Jurkat, Clone E6-1 (cell line): ENCODE data around the gene PRELP.

Source experiments
- DNase-seq: peaks from one replicate; pipeline ENCODE4 v3.0.0-alpha.2; 2011; ENCODE audit warnings: low read depth, low spot score
- H3K4me3 ChIP-seq: 2 replicates; pipeline ENCODE4 v1.5.1; 2011; ENCODE audit warnings: mild to moderate bottlenecking, low read length, control low read depth, moderate library complexity

Gene PRELP

DNA sequence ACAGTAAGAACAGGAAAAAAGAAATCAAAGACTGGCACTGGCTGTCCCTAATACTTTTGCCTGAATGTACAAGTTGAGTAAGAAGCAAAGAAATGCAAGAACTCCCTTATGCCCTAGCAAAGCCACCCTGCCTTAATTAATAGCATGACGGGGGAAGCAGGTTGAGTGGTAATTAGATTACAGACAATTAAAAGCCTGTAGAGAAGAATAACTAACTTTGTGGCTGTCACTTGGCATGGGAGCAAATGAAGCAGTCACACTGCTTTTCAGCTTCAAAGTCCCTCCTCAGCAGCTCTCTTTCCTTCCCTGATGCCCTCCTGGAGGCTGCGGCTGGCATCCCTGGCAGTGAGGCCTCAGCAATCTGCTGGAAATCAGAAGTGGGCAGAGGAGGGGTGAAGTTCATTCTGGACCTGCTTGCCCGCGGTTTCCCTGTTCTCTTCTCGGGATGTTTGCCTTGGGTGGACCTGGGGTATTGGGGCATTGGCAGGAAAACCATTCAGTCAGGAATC, 21.7 kb downstream of the PRELP start:
- no peak overlapping the region for H3K4me3 ChIP-seq
- DNase-seq = no peak

DNA sequence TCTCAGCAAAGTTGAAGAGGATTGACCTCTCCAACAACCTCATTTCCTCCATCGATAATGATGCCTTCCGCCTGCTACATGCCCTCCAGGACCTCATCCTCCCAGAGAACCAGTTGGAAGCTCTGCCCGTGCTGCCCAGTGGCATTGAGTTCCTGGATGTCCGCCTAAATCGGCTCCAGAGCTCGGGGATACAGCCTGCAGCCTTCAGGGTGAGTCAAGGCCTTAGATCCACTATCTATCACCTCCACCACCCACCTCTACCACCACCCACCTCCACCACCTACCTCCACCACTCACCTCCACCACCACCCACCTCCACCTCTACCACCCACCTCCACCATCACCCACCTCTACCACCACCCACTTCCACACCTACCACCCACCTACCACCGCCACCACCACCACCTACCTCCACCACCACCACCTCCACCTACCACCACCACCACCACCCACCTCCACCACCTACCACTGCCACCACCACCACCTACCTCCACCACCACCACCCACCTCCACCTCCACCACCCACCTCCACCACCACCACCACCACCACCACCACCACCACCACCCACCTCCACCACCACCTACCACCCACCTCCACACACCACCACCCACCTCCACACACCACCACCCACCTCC, 24.2 kb downstream of the PRELP start:
- H3K4me3 ChIP-seq = no peak overlapping the region
- no peak for DNase-seq

DNA sequence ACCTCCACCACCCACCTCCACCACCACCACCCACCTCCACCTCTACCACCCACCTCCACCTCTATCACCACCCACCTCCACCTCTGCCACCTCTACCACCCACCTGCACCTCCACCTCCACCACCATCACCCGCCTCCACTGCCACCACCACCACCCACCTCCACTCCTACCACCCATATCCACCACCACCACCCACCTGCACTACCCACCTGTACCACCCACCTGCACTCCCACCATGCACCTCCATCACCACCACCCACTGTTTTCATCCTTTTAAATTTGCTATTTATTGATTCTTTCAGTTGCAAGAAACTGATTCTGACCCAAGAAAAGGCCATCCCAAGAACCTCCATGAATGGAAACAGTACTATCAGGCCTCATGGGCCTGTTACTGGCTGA, 24.7 kb downstream of the PRELP start:
- H3K4me3 ChIP-seq = no peak overlapping the region
- no peak for DNase-seq

DNA sequence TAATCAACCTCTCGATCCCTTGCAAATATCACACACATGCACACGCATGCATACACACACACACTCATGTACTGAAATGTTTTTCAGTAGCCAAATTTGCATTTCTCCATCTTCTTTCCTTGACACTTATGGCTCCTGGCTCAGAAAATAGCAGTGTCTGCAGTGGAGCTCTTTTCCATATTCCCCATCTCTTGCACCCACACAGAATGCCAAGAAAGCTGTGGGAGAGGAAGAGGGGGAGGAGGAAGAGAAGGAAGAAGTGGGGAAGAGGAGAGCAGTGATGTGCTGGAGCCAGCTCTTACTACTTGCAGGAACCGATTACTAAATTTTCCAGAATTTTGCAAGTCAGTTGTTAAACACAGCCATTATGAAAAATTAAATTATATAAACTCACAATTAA, 28.2 kb downstream of the PRELP start:
- H3K4me3 ChIP-seq = no peak overlapping the region
- DNase-seq = no peak

DNA sequence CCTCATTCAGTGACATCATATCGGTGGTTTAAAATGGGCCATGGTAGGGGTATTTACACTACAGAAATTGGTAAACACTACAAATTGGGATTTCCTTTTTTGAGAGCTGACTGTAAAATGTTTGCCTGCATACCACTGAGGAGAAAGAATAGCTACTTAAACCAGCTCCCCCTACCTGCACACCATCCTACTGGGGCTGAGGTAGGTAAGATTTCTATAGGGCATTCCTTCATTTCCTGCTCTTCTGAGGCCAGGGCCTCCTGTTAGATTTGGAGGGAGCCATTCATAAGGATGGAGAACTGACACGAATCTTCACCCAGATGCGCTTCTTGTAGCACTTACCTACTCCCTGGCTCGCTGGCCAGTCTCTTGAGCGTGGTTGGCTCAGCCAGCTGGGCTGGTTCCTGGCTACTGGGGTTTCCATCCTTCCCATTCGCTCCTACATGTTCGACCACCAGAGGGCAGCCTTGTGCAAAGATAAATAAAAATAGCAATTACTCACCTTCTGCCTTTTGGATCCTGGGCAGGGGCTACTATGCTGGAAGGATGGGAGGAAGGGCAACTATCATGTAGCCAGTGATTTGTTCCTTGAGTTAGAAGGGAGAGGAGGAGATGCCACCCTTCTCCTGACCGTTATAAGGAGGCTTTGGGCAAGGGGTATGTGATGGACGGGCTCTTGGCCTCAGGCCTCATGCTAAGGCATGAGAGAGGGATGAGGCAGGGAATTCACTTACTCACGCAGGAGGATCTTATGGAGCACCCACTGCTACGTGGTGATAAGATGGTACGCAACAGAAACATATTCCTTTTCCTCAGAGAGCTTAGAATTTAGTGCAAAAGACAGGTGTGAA, 29.0 kb downstream of the PRELP start:
- DNase-seq = peak; percentile 62
- H3K4me3 ChIP-seq = no peak overlapping the region

DNA sequence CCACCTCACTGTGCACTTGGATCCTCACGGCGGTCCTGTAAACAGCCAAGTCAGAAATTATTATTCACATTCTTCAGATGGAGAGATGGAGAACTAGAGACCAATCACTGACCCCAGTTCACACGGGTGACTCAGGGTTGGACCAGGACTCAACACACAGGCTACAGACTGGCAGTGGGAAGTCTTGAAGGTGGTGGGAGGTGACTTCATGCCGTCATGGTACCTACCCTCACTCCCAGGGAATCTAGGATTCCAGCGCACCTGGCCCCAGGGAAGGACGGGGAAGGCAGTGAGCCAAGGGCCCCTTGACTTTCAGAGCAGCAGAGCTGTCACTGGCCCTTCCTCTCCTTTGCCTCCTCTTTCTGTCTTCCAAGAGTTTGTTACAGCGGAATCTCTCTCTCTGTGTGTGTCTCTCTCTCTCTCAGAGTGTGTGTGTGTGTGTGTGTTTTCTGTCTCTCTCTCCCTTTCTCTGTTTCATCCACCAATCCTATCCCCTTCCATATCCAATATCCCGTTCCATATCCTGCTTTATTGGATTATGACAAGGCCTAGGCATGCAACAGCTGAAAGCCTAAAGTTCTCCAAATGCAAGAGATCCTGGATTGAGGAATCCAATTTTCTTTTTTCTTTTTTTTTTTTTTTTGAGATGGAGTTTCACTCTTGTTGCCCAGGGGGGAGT, 30.1 kb downstream of the PRELP start:
- no peak overlapping the region for H3K4me3 ChIP-seq
- no peak for DNase-seq

DNA sequence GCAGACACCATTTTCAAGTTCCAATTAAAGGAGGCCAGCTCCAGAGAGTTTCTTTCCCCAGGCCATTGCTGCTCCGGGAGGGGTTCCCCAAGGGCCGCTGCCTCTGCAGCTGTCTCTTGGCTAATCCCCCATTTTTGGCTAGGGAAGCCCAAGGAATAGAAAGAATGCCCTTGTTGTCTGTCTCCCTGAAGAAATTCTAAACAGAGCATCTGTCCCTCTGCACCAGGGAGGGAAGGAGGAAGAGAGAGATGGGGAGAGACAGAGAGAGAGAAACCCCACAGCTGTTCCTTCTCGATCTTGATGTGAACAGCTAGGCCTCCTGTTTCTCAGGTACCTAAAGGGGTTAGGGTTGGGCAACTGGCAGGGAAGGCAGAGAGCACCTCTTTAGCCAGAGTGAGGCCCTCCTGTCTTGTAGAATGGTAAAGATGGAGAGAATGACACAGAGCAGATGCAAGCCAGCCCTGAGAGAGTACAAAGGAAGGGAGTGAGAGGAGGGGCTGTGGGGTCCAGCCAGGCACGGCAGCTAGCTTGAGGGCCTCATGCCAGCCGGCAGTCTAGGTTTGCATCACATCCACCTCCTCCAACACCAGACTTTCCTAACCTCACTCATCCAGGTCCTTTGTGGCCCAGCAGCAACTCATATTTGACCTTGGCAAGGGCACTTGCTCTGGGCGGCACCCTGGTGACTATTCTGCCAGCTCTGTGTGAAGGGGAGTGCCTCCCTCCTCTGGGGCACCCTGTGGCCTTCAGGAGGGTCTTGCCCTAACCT, 31.4 kb downstream of the PRELP start:
- H3K4me3 ChIP-seq = no peak overlapping the region
- no peak for DNase-seq

DNA sequence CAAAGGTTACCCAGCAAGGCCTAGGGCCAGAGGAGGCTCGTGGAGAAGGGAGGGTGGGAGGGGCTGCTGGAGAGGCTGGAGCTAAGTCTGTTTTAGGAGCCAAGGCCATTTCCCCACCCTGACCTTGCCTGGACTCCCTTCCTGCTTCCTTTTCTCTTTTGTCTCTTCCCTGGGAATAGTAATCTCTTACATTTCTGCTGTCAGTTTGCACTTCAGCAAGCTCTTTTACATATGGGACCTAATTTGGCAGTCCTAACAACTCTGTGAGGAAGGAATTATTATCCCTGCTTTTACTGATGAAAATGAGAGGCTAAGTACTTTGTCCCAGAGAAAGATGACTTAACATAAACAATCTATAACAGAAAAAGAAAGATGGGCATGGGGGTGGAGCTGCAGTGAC, 32.2 kb downstream of the PRELP start:
- no peak overlapping the region for H3K4me3 ChIP-seq
- no peak for DNase-seq

DNA sequence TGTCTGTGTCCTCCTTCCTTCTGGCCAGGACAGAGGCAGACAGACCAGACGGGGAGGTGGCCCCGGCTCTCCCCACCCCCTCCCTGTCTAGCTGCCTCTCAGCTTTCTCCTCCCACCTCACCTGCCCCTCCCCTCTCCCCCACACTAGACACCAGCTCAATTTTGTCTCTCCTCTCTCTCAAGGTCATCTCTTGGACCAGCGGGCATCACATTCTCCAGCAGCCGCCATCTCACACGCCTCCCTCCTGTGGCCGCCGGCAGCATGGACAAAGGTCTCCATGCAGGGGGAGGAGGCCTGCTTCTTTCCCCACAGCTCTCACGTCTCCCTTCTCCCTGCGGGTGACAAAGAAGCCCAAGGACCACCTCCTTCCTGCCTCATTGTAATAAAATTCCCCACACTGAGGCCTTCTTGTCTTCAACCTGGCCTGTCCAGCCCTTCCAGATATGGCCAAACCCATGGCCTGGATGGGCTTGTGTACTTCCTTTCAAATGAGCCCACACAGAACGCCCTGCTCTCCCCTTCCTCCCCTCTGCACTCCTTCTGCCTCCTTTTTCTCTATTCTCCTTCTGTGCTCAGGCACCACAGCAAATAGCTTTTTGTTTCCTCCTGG, 33.0 kb downstream of the PRELP start:
- no peak for DNase-seq

DNA sequence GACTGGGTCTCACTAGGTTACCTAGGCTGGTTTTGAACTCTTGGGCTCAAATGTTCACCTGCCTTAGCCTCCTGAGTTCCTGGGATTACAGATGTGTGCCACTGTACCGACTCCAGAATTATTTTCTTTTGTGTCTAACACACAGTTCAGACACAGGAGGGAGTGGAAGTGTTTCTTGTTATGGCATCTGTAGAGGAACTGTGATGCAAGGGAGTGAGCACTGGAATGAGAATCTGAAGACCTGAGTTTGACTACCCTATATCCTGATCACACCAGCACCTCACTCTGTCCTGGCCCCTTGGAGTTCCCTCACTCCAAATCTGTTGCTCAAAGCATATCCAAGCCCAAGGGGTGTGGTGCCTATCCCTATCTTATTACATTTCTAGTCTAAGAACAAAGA, 33.5 kb downstream of the PRELP start:
- DNase-seq = no peak
- no peak overlapping the region for H3K4me3 ChIP-seq

More for the DNA sequence above, 33.0 kb downstream of the PRELP start:
- H3K4me3 ChIP-seq = no peak overlapping the region

DNA sequence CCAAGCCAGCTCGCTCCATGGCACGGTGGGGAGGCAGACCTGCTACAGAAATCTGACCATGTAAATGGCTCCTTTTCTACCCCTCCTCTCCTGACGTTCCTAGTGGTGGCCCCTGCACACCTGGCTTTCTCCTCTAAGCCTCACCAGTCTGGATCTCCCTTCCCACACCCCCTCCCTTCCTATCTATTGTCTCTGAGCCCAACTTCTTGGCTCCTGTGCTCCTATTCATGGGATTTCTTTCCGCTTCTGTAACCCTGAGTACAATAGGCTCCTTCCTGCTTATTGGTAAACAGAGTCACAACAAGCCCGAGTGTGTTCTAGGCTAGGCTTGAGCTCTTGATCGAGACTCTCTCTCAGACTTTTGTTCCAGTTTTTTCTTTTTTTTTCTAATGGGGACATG, 35.9 kb downstream of the PRELP start:
- no peak overlapping the region for H3K4me3 ChIP-seq
- DNase-seq = no peak

DNA sequence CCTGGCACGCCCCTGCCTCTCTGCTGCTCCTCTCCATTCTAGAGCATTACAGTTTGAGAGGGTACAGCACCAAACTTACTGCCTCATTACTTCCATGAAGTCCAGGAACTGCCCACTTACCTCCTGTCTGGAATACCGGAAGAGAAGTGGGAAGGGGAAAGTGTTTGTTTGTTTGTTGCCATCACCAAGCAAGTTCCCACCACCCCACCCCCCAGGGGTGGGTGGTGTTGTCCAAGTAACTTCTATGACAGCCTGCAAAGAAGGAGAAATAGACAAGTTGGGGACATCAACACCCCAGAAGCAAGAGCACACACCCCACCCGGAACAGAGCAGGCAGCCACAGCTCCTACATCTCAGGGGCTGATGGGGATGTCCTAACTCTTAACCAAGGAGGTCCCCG, 36.3 kb downstream of the PRELP start:
- DNase-seq = no peak
- no peak overlapping the region for H3K4me3 ChIP-seq

DNA sequence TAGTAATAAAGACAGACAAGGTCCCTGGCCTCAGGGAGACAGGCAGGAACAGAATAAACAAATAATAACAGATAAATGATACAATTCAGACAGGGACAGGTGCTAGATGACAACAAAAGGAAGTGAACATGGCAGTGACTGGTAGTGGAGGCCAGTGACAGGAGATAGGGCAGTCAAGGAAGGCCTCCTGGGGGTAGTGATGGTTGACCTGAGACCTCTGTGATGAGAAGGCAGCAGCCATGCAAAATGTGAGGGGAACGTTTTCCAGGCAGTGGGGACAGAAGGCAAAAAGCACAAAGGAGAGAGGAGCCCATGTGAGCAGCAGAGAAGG, 36.9 kb downstream of the PRELP start:
- no peak for DNase-seq
- H3K4me3 ChIP-seq = no peak overlapping the region

DNA sequence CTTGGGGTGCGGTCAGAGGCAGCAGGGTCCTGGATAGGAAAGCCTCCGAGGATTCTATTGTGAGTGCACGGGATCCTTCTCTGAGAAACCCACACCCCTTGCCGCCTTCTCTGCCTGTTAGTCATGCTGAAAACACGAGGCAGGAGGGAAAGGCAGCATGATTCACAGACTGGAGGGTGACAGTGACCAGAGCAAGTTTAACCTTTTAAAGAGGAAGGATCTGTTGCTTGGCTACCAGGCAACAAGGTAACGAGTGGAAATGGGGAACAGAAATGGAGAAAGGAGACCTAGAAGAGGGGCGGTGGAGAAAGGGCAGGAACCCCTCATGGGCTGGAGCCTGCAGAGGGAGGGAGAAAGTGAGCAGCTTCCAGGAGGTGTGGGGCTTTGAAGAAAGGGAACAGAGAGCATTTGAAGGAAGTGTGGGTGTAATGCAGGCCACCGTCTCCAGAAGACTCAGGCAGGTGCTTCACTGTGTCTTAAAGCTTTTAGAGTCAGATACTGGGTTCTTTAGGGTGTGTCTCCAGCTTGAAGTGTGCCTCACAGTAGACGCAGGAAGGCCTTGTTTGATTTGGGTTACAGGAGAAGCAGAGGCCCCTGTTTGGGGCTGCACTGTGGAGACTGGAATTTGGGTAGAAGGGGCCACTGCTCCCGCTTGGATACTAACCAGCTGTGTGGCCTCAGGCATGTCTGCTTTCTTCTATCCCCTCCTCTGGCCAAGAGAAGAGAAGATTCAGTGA, 37.4 kb downstream of the PRELP start:
- DNase-seq = peak; percentile 26

DNA sequence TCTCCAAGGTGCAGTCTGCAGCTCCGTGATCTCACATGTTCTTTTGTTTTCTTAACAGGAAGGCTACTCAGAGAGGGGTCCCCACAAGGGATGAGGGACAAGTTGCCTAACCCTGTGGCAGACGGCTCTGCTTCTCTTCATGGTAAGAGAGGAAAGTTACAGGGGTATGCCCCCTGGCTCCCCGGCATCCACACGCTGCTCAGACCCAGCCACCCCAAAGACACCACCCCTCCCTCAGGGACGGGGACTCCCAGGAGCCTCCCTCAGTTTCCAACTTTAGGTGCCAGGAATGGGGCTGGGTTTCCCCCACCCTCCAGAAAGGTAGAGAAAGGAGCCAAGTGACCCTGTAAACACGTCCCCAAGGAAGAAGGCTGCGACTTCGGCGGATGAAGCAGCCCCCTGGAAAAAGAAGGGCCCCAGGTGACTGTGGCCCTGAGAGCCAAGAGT, 38.0 kb downstream of the PRELP start:
- H3K4me3 ChIP-seq = no peak overlapping the region
- no peak for DNase-seq

More for the DNA sequence above, 37.4 kb downstream of the PRELP start:
- H3K4me3 ChIP-seq = no peak overlapping the region

DNA sequence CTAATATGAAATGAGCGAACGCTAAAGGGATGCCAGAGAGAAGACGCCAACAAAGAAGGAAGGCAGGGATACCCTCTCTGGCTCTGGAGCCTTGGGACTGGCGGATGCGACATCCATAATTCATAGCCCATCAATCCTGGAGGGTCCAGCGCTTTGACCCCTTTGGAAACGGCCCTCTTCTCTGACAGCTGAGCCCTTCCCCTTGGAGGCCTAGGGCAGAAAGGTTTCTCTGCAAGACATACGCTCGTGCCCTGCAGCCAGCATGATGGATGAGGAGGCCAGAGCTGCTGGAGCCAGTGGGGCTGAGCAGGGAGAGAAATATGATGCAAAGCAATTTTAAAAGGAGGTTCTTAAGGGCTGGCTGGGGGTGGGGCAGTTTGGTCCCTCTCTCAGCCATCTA, 40.6 kb downstream of the PRELP start:
- DNase-seq = no peak
- no peak overlapping the region for H3K4me3 ChIP-seq

DNA sequence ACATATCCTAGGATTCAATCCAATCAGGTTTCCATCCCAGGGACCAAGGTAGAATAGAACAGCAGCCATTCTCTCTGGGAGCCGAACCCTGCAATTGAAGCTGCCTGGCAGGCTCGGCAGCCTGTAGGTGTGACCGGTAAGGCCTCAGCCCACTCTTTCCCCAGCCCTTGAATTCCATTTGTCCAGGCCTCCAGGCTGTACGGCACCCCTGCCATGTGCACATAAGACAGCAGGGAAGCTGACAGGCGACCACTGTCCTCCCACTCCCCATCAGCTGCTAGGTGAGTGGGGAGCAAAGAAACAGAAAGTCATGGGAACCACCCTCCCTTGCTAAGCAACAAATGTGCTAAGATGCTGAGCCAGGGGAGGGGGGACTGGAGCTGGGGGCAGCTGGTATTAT, 41.3 kb downstream of the PRELP start:
- H3K4me3 ChIP-seq = no peak overlapping the region
- no peak for DNase-seq

DNA sequence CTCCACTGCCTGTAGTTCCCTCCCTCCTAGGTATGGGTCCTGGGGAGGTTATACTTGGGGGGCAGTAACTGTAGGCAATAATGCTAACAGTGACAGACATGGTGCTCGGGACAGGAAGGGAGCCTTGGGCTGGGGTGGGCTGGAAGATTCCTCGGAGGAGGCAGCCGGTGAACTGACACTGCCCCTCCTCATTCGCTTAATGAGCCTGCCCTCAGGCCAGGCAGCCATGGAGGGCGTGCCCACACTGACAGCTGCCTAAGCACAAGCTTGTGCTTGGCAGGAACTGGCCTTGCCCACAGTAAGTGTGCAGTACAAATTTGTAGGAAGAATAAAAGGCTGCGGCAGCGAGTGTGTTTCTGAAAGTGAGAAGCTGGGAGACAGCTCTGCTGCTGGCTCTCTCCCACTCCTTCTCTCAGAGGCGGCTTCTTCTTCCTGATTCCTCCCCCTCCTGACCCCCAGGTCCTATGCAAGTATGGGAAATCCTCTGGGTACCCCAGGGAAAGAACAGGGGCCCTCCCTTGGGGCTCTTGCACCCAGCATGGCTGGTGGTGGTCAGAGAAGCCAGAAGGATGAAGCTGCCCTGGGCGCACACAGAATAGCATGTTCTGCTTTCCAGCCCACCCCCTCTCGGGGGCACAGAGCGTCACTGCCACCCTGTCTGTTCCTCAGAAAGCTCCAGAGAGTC, 42.0 kb downstream of the PRELP start:
- no peak overlapping the region for H3K4me3 ChIP-seq
- DNase-seq = no peak
